K562 (cell line): ENCODE results near the gene HSPA1L. TPM values are rescaled to one million over a fixed set of nuclear protein-coding genes. Genes with fewer than 3 reads are reported as not detected.

Experiments
- ATF6 ChIP-seq: sonication (generic); formaldehyde crosslinking; IDR thresholded peaks from 2 replicates; pipeline ENCODE4 v1.4.0; 2020; ENCODE audit warnings: mild to moderate bottlenecking, missing genetic modification reagents
- CTBP1 ChIP-seq: fragments of 450-650 bp; IDR thresholded peaks from 2 replicates; pipeline ENCODE4 v1.6.1; 2016; ENCODE audit warnings: borderline replicate concordance
- GABPA ChIP-seq: fragments of 200-800 bp; sonication (Bioruptor generic); conservative IDR thresholded peaks from 2 replicates; pipeline ENCODE4 v1.6.1; 2016; ENCODE audit warnings: low read depth, missing genetic modification characterization, missing compliant biosample characterization
- HNRNPH1 ChIP-seq: fragments of 200-400 bp; formaldehyde crosslinking; optimal IDR thresholded peaks from 2 replicates; pipeline ENCODE3; 2017; ENCODE audit warnings: low read depth, mild to moderate bottlenecking, low read length, moderate library complexity
- KLF16 ChIP-seq: IDR thresholded peaks from 2 replicates; pipeline ENCODE4 v1.6.1; 2016; ENCODE audit warnings: antibody characterized with exemption
- MIER1 ChIP-seq: fragments of 450-650 bp; IDR thresholded peaks from 2 replicates; pipeline ENCODE4 v1.6.1; 2016; ENCODE audit warnings: antibody characterized with exemption, mild to moderate bottlenecking, low read depth
- NFIX ChIP-seq: fragments of 250-450 bp; sonication (Bioruptor Pico); IDR thresholded peaks from 2 replicates; pipeline ENCODE4 v1.4.0; 2020; ENCODE audit warnings: low read depth, mild to moderate bottlenecking, moderate library complexity
- PCBP2 ChIP-seq: fragments of 200-400 bp; formaldehyde crosslinking; IDR thresholded peaks from 2 replicates; pipeline ENCODE4 v1.6.1; 2018; ENCODE audit warnings: low read length, low read depth, mild to moderate bottlenecking, moderate library complexity; ENCODE audit not compliant: poor library complexity, severe bottlenecking
- PHB2 ChIP-seq: fragments of 450-650 bp; IDR thresholded peaks from 2 replicates; pipeline ENCODE4 v1.6.1; 2017; ENCODE audit warnings: low read depth
- PHF8 ChIP-seq: fragments of 200-600 bp; sonication (generic); IDR thresholded peaks from 2 replicates; pipeline ENCODE4 v1.6.1; 2012; ENCODE audit warnings: mixed run types, mild to moderate bottlenecking, inconsistent platforms, low read length, moderate library complexity, borderline replicate concordance
- POLR2B ChIP-seq: fragments of 450-650 bp; IDR thresholded peaks from 2 replicates; pipeline ENCODE4 v1.6.1; 2018; ENCODE audit warnings: low read depth; ENCODE audit not compliant: partially characterized antibody
- SMAD3 ChIP-seq: fragments of 450-650 bp; formaldehyde crosslinking; conservative IDR thresholded peaks from 2 replicates; pipeline ENCODE4 v1.4.0; 2020; ENCODE audit warnings: mild to moderate bottlenecking
- SRSF1 ChIP-seq: fragments of 200-400 bp; formaldehyde crosslinking; IDR thresholded peaks from 2 replicates; pipeline ENCODE4 v1.6.1; 2017; ENCODE audit warnings: mild to moderate bottlenecking, low read depth, low read length, moderate library complexity
- ZBTB40 ChIP-seq, 2 experiments: fragments of 450-650 bp in 1 of 2; sonication (generic) in 1 of 2; formaldehyde crosslinking in 1 of 2; IDR thresholded peaks; 2 replicates each; pipeline versions ENCODE4 v1.7.1 to v1.9.0; 2016 to 2022; ENCODE audit warnings: inconsistent platforms in 1 of 2, mild to moderate bottlenecking in 1 of 2, missing genetic modification reagents in 1 of 2
- ZBTB7A ChIP-seq: IDR thresholded peaks from 2 replicates; pipeline ENCODE4 v1.6.1; 2011; ENCODE audit warnings: low read depth, mild to moderate bottlenecking, low read length, moderate library complexity, borderline replicate concordance; ENCODE audit not compliant: control insufficient read depth
- ZNF165 ChIP-seq: fragments of 250-450 bp; sonication (Bioruptor Pico); IDR thresholded peaks from 2 replicates; pipeline ENCODE4 v1.4.0; 2020; ENCODE audit warnings: borderline replicate concordance
- ZZZ3 ChIP-seq: fragments of 450-650 bp; IDR thresholded peaks from 2 replicates; pipeline ENCODE4 v1.6.1; 2016; ENCODE audit warnings: antibody characterized with exemption, mild to moderate bottlenecking, moderate library complexity
- polyA plus RNA-seq, 8 experiments: library from polyadenylated mRNA; depleted of rRNA in 4 of 8; stranded (reverse) in 5 of 8; unstranded in 3 of 8; fragments of >200 nt; fragmentation: Nextera tagmentation in 2 of 8; fragmentation: Illumina TruSeq in 1 of 8; extraction: Ambion mirVana in 2 of 8; extraction: Trizol in 1 of 8; gene quantifications; 2 replicates each; pipeline versions ENCODE4 v1.2.1 to v1.2.3, GENCODE V29; 2011 to 2014; ENCODE audit warnings: inconsistent platforms in 1 of 8, missing spikeins in 1 of 8
- total RNA-seq, 7 experiments: library from RNA; depleted of rRNA in 6 of 7; stranded (reverse); fragments of >200 nt in 6 of 7; fragmentation: Illumina TruSeq in 2 of 7; extraction: Trizol in 2 of 7; gene quantifications; 2 replicates each; pipeline versions ENCODE4 v1.2.1 to v1.2.3, GENCODE V29; 2011 to 2021; ENCODE audit warnings: low replicate concordance in 1 of 7

Gene HSPA1L
- total and polyA plus RNA-seq, 9 of the 15 experiments (the other 6 are each of a cell fraction or from before 2014, with no cell fraction given), result 0.14 to 2.1 (median 1.3) TPM

- TF ChIP-seq ZZZ3 (no peak), PHF8 (peak; percentile 60), KLF16 (no peak), HNRNPH1 (no peak), ZNF165 (peak; percentile 89), ZBTB40 (IDR thresholded peaks at IDR 0.05) (no peak), ZBTB40 (CRISPR knock-in tag; IDR thresholded peaks at IDR 0.05) (no peak), SMAD3 (CRISPR knock-in tag) (peak; percentile 83), PCBP2 (no peak), NFIX (0 out of 2 replicates have a peak, but pooled peaks have one; percentile 13), MIER1 (no peak), PHB2 (no peak), SRSF1 (peak; percentile 94), ATF6 (CRISPR knock-in tag) (0 out of 2 replicates have a peak, but pooled peaks have one; percentile 90), ZBTB7A (peak; percentile 99), POLR2B (peak; percentile 100), CTBP1 (no peak), GABPA (no peak)
Observed at GRCh38 chr6:31827286-31828079, 12.4 kb upstream of the HSPA1L start, which contains the start of gene HSPA1B (continued).
